OCI-LY3 (cell line): ENCODE data around the gene DIPK1C.

ENCODE experiments used
- EZH2phosphoT487 ChIP-seq: fragments of 200-600 bp; shearing (Covaris generic); IDR thresholded peaks from 2 replicates; pipeline ENCODE4 v1.6.1; 2018; ENCODE audit warnings: antibody characterized with exemption, mixed run types, low read depth
- TF ChIP-seq, protein P1 (sequence below): fragments of 200-600, 300-600 bp; sonication (generic); IDR thresholded peaks from 2 replicates; pipeline ENCODE4 v1.5.1; 2014; ENCODE audit warnings: antibody characterized with exemption, low read length, low read depth

DNA sequence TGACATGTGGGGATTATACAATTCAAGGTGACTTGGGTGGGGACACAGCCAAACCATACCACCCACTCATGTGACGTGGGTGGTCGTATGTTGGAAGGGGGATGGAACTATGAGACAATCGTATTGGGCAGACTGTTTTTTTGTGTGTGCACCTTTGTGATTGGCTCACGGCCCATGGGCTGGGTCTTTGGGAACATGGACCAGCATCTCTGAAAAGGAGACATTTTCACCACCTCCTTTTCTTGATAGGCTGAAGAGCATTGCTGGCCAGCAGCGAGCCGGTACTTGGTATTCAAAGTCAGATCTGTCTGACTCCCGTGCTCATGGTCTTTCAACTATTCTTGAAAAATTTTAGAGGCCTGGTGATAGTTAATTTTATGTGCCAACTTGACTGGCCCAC, 62.1 kb downstream of the DIPK1C start:
- TF ChIP-seq, protein P1, sequence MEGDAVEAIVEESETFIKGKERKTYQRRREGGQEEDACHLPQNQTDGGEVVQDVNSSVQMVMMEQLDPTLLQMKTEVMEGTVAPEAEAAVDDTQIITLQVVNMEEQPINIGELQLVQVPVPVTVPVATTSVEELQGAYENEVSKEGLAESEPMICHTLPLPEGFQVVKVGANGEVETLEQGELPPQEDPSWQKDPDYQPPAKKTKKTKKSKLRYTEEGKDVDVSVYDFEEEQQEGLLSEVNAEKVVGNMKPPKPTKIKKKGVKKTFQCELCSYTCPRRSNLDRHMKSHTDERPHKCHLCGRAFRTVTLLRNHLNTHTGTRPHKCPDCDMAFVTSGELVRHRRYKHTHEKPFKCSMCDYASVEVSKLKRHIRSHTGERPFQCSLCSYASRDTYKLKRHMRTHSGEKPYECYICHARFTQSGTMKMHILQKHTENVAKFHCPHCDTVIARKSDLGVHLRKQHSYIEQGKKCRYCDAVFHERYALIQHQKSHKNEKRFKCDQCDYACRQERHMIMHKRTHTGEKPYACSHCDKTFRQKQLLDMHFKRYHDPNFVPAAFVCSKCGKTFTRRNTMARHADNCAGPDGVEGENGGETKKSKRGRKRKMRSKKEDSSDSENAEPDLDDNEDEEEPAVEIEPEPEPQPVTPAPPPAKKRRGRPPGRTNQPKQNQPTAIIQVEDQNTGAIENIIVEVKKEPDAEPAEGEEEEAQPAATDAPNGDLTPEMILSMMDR = no peak
- TF ChIP-seq EZH2phosphoT487 = no peak
